Hematopoietic multipotent progenitor cell treated with erythropoietin and hydrocortisone succinate and interleukin-3 and kit ligand, for 17 days (in vitro differentiated cells): ENCODE results near the gene PTDSS2.

ENCODE experiments used
- DNase-seq: peaks from one replicate; pipeline ENCODE4 v3.0.0-alpha.2; 2015; ENCODE audit warnings: low spot score

PTDSS2 gene

DNA sequence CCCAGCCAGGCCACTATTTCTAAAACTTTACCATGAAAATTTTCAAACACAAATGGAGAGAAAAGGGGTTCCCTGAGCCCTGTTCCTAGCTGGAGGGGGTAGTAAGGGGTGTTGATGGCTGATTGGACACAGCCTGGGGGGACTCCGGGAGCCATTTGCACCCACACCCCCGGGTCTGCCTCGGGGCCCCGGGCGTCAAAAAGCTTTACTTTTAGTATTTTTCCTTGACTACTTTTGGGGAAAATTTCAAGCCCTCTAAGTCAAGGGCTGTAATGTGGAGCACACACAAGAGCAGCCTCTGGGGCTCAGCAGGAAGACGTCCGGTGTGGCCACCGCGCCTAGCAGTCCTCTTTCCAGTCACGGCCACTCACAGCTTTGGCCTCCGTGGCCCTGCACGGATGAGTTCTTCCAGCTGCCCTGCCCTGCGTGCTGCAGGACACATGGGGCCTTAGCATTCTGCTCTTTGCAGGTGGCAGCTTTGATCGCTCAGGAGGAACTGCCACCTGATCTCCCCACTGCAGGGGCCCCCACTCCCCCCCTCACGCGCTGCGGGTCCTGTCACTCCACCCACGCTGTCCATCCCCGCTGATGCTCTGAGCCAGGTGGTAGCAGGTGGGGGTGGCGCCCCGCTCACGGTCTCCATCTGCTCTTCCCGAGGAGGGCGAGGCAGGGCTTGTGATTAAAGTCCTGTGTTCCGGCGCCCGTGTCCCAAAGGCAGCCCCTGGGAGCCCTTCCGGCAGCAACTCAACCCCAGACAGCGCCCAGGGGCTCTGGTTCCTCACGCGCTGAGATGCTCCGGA lies 42.5 kb downstream of the PTDSS2 start:
- DNase-seq = no peak

DNA sequence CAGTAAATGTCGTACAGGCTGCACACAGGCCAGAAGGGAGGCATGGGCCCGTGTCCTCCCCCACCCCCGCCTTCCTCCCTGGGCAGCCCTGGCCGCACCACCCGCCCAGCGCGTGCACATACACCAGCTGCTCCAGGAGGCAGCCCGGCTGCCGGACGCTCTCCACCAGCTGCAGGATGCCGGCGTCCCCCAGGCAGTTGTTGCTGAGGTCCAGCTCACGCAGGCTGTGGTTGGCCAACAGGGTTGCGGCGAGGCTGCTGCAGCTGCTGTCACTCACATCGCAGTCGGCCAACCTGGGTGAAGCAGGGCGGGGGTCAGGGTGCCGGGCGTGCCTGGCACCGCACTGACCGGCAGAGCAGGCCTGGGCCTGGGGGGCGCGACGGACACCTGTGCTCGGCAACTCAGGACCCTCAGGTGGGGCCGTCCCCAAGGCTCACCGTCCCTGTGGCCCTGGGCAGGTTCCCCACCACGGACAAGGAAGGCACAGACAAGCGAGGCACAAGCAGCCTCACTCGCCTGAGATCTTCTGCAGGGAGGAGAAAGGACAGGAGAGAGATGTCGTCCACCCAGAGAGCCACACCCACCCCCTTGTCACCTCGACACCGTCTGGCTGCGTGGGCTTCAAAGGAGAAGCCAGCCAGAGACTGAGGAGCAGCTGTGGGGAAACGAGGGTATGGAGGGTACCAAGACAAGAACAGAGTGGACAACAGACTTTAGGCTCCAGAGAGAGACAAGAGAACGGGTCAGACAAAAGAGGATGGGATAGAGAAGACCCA lies 44.9 kb downstream of the PTDSS2 start:
- DNase-seq = no peak

DNA sequence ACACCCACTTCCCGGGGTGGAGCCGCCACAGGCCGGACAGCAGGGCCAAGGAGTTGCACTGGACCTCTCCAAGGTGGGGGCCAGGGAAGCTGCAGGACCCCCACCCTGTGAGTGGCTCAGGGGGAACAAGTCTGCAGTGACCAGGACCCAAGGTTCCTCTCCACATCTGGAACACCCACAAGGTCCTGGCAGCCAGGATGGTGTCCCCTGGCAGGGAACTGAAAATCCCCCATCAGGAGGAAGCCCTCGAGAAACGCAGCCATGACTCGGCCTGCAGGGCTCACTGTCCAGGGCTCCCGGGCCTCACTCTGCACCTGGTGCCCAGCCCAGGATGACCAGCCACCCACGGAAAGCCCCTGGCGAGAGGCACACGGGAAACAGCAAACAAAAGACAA lies 45.5 kb downstream of the PTDSS2 start:
- DNase-seq = no peak

DNA sequence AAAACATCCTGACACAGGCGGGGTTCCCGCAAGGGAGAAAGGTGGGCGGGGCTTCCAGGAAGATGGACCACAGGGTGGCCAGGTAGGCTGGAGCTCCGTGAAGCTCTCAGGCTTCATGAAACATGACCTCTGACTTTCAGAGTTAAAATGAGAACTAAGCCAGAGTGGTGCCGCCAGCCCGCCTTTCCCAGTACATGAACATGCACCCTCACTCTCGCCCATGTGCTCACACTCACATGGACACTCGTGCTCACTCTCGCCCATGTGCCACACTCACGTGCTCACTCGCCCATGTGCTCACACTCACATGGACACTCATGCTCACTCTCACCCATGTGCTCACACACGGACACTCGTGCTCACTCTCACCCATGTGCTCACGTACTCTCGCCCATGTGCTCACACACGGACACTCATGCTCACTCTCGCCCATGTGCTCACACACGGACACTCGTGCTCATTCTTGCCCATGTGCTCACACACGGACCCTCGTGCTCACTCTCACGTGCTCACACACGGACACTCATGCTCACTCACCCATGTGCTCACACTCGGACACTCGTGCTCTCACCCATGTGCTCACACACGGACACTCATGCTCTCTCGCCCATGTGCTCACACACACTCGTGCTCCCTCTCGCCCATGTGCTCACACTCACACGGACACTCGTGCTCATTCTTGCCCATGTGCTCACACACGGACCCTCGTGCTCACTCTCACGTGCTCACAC lies 46.9 kb downstream of the PTDSS2 start:
- DNase-seq = no peak

DNA sequence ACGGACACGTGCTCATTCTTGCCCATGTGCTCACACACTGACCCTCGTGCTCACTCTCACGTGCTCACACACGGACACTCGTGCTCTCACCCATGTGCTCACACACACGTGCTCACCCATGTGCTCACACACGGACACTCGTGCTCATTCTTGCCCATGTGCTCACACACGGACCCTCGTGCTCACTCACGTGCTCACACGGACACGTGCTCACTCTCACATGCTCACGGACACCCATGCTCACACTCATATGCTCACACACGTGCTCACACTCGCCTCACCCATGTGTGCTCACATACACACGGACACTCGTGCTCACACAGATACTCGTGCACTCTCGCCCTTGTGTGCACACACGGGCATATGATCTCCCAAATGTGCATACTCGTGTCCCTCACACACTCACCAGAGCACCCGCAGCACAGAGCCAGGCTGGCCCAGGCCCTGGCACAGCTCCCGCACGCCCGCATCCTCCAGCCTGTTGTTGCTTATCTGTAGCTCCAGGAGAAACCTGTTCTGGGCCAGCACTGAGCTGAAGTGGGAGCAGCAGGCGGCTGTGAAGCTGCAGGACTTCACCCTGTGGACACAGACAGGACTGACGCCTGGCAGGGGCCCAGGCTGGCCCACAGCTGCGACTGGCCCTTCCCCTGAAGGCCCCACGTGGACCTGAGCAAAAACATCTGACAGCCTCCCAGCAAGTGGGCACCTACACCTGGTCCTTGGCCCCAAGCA lies 47.7 kb downstream of the PTDSS2 start:
- no peak for DNase-seq

DNA sequence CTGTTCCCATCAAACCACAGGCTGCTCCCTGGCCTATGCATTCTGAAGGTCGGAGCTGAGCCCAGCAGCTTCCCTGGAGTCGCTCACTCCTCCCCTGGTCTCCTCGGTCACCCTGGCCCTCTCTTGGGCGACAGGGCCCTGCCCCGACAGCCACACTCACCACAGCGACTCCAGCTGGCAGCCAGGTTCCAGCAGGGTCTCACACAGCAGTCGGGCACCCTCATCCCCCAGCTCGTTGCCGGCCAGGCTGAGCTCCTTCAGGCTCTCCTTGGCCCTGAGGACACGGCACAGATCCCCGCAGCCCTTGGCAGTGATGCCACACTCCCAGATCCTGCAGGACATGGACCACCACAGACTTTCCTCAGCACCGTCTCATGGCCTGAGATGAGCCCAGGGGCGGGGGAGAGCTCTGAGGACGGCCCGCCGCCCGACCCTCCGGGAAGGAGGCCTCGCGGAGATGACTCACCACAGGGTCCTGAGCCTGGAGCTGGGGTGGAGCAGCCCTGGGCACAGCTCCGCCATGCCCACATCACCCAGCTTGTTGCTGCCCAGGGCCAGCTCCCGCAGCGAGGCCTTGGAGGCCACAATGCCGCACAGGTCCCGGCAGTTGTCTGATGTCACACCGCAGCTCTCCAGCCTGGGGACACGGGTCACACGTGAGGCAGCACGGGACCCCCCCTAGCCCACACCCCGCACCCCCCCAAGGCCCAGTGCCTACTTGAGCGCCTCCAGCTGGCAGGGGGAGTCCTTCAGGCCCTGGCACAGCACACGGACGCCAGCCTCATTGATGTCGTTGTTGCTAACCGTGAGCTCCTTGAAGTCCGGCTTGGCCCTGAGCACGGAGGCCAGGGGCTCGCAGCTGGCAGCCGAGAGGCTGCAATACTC lies 48.5 kb downstream of the PTDSS2 start:
- DNase-seq = no peak

DNA sequence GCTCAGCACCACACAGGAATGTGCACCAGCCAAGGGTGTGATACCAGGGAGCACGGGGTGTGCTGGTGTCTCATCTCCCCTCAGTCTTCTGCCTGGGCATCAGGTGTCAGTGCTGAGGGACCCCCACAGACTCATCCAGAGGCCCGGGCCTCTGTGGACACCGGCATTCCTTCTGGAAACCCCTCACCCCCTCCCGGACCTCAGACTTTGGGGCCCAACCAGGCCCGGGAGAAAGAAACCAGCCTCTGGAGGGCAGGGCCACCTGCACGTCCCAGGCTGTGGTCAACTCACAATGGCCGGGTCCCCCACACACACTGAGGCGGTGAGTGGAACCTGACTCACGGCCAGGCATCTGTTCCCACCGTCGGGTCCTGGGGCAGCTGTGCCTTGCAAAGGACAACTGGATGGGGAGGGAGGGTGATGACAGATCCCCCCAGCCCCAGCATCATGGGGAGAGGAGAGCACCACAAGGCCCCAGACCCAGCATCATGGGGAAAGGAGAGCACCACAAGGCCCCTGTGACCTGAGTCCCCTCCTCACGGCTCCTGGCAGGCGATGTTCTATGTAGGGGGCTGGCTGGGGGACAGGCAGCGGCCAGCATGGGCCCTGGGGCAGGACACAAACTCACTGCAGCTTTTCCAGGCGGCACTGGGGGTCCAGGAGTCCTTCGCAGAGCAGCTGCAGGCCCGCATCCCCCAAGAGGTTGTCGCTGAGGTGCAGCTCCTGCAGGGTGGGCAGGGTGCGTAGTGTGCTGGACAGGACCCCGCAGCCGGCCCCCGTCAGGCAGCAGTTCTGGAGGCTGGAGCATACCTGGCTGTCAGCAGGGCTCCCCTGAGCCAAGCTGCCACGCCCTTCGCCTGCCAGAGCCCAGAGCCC lies 49.4 kb downstream of the PTDSS2 start:
- DNase-seq = no peak

DNA sequence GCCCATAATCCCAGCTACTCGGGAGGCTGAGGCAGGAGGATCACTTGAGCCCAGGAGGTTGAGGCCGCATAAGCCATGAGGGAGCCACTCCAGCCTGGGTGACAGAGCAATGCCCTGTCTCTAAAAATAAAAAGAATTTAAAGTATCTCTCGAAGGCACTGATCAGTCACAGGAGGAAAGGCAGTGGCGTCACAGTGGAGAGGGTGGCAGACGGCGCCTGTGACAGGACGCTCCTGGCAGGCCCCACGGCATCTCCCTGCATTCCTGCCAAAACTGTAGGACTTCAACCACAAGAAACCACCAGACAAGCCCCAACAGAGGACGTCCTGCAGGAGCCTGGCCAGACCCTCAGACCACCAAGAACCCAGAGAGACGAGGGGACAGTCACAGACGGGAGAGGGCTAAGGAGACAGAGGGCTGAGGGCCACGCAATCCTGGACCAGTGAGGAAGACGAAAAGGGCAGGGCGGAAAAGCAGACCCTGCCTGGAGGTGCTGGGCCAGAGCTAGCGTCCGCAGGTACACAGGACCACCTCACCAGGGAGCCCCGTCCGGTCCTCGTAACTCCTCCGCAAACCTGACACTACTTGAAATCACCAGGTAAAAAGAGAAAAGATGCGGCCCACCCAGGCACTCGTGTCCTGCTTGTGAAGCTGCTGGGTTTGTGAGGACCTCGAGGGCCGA lies 51.1 kb downstream of the PTDSS2 start:
- DNase-seq = no peak

DNA sequence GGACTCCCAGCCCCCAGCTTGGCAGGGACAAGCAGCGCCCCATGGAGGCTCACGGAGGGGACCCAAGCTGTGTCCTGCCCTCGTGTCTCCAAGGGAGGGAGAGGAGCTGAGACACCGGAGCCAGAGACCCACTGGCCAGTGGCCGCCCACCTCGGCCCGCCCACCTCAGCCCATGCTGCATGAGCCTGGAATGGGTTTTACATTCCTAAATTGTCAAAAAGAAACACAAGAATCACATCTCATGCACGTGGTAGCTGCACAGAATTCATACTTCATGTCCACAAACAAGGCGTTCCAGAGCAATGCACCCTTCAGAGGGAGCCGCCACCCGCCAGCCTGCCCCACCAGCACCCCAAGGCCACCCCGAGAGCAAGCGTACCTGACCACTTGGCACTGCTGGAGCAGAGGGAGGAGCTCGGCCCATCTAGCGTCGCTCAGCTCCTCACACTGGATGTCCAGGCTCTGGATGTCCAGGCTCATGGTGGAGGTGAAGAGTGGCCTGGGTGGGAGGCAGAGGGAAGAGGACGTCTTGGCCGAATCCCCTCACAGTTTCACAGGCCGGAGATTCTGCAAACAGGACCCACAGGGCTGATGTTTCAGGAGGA lies 51.7 kb downstream of the PTDSS2 start:
- no peak for DNase-seq

DNA sequence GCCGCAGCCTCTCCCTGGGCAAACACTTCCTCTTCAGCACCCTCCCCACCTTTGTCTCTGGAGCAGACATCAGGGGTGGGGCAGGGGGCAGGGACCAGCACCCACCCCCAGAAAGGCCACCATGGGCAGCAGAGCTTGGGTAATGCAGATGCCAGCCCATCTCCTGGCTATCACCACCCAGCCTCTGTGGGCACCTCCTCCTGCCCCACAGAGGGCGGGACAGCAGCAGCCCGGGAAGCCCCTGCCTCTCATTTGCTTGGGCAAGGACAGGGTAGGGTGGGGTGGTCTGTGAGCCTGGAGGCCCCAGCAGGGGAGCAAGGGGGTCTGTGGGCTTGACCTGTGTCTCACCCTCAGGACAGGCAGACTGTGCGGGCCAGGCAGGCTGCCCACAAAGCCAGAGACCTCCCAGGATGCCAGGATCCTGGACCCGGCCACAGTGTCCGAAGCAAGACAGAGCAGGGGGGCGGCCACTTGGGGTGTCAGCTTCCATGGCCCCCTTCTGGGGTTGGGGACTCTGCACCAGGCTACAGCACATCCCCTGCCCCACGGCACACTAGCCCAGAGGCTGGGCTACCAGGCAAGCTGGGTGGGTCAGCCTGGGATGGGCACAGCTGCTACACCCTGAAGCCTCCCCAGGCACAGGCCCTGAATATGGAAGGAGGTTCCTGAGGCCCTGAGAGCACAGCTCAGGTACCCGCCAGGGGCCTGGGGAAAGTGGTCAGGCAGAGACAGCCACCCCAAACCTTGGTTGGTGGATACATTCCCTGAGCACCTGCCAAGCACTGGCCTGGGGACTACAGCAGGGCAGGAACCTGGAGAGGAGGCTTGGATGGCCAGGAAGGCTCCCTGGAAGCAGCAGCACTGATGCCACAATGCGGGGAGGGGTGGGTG lies 52.5 kb downstream of the PTDSS2 start:
- DNase-seq = no peak

DNA sequence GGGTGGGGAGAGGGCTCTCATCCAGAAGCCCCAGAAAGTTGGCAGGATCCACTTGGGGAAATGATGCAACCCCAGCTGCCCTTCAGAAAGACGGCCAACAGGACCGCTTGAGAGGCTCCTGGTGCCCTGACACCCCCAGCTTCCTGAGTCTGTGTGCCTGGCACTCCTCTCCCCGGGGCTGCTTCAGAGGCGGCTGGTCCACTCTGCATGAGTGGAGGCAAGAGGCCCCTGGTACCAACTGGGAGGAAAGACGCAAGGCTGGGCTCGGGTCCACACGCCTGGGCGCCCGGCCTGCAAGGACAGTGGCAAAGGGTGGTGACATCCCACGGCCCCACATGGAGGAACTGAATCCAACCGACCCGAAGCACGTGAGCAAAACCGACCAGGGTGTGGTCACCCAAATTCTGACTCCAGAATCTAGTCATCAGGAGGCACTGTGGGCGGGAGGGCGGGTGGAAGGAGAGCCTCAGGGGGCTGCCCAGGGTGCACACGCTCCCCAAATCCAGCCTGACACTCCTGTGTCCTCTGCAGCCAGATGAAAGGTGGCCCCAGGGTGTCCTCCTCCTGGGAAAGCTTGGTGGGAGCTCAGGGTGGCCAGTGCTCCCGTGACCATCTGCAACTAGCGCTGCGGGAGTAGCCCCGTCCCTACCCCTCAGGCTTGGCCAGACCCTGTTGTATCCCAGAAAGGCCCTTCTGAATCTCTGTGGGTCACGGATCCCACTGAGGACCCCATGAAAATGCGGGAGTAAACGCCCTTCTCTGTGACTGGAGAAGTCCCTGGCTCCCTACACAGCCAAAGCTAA lies 53.3 kb downstream of the PTDSS2 start:
- DNase-seq = peak; percentile 44

DNA sequence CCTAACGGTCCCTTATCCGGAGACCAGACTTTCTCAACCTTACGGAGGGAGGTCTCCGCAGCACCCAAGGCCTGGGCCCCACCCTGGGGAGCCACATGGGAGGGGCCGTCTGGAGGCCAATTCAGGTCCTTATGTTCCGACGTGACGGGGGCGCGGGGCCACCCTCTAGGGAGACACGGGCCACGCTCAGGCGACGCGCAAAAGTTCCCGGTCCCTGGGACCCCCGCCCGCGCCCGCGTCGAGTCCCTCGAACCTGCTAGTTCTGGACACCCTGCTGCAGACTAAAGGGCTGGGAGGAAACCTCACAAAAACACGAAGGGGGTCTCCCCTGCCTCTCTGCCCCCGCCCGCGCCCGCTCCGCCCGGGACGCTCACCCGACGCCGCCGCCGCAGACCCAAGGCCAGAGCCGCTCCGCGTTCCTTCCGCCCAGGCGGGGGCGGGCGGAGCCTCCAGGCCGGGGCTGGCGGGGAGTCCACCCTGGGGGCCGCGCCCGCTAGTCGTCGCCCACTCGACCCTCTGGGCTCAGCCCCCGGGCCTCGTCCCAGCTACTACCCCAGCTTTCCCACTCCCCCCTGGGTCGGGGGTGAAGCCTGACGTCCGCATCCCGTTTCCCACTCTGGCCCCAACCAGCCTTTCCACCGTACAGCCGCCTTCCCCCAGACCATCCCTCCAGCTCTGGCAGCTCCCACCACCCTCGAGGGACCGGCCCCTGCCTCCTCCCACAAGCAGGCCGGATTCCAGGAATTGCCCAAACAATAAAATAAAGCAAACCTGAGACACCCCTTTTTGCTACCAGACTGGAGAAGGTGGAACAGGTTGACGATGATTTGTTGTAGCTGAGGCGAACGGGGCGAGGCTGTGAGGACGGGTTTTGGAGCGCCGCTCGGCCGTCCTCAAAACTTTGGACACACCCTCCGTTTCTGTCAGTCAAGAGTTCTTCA lies 54.2 kb downstream of the PTDSS2 start:
- DNase-seq = peak; percentile 51

DNA sequence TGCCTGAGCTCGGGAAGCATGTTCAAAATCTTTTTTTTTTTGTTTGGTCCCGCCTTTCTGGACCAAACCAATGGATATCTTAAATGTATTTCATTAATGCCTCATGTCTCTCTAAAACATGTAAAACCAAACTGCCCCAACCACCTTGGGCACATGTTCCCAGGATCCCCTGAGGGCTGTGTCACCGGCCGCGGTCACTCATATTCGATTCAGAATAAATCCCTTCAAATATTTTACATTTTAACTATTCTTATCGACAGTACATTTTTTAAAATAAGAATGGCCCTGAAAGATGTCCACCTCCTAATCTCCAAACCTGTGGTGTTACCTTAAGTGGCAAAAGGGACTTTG lies 54.9 kb downstream of the PTDSS2 start:
- DNase-seq = peak; percentile 8

DNA sequence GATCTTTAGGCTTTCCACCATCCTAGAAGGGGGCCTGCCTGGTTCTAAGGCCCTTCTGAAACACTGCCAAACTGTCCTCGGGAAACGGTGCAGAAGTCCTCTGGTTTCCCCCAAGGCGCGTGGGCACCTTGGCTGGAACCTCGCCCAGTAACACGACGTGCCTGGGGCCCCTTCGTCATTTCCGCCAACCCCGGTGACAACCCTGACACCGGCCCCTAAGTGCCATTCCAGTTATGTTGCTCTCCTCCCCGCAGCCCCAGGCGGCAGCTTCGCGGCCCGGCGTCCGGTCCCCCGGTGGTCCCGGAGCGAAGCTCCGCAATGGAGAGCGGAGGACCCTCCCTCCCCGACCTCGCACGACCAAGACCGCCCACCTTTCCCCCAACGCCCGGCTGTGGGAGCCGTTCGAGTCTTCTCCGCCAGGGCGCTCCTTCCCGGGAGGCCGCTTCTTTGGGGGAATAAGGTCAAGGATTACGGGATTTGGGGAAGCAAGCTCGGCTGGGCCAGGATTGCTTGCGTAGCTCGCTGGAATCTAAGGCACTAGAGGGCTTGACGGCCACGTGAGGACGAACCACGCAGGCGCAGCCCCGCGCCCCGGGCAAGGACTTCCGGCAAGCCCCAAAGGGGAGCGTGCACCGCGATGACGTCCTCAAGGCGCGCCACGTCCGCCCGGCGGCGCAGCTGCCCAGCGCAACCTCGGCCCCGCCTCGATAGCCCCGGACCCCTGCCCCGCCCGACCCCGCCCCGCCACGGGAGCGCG lies 56.3 kb downstream of the PTDSS2 start:
- peak; percentile 95 for DNase-seq

DNA sequence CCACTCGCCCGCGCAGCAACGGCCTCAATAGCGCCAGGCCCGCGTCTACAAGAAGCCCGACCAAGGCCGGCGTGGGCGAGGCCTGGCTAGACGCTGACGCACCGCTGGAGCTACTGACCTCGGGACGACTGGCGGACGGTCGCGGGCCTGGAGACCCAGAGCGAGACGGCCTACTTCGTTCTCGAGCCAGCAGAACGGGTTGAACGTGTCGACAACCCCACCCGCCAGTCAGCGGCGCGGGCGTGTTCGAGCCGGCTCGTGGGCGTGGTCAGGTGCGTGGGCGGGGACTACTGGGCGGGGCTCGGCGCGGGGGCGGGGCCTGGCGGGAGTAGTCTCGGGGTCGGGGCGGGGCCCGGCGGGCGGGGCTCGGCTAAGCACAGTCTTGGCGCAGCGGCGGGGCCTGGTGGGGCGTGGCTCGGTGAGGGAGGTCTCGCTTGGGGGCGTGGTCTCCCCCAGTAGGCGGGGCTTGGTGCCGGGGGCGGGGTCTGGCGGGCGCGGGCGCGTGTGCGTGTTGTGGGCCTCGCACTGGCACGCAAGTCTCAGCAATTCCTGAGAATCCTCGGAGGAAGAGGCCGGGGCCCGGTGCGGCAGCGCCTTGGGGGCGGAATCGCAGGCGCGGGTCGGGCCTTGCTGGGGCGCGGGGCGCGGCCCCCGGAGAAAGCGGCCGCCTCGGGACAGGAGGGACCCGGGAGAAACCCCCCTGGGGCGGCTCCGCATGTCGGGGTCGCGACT lies 57.1 kb downstream of the PTDSS2 start, which contains the start of gene RNH1:
Gene RNH1, minus strand, starts transcription at position 248 of the 732 bp plus-strand sequence. CDS start 5,080 bp downstream, outside the sequence.
- peak; percentile 97 for DNase-seq
